Left lobe of liver (tissue), 2 donors: ENCODE data around the gene SGCD. TPM values are rescaled to one million over a fixed set of nuclear protein-coding genes. Genes with fewer than 3 reads are reported as not detected.

Source experiments
- ATAC-seq: fragments of 200-7000 bp; cut with Tn5 transposase; one replicate; pipeline ENCODE4 v1.9.1; 2020; ENCODE audit warnings: mild to moderate bottlenecking, moderate library complexity
- DNase-seq: peaks from one replicate; pipeline ENCODE4 v3.0.0-alpha.2; 2020; ENCODE audit warnings: low spot score
- total RNA-seq: library from RNA; stranded (reverse); gene quantifications from one replicate; pipeline ENCODE4 v1.2.1, GENCODE V29; 2021
- donor health status: DM: no; HTN: no; CAD: no; lungs with moderate emphysema.
- donor health status: DM: no; HTN: yes; CAD: no.

The SGCD gene
- total RNA-seq, 1 donor from 2014 or later: 0.28 TPM

DNA sequence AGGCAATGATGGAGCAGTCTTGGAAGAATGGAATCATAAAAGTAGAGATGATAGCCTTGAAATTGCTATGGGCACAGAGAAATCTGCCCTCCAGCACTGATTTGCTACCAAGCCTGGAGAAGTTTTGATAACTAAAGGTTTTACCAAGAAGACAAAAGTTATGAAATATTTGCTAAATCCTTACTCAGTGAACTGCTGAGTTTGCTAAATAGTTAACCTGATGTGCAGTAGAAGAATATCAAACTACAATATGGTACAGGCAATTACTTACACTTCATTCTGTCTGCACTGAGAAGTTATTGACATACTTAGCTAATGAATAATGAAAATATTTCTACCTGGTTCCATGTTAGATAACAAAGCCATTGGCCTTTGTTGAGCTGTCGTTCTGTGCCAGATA lies 124.5 kb downstream of the SGCD start:
- ATAC-seq: peak; percentile 62
- DNase-seq: no peak

DNA sequence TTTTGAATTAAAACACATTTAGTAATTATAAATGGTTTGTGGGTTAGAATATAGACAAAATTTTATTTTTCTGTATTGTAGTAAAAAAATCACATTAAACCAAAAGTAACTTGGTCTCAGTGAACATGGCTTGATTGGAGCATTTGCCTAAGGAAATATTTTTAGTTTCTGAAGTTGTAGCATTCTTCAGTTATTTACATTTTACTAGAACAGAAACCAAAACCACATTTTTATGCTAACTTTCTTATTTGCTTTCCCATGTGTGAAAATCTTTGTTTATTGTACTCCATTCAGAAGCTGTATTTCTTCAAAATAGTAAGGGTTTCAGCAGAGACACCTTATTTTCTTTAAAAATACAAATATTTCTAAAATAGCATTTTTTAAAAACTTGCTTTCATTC lies 129.9 kb downstream of the SGCD start:
- no peak for ATAC-seq
- DNase-seq: no peak

GRCh38 chr5:156459812-156460385 lies 132.9 kb downstream of the SGCD start:
- no peak for ATAC-seq
- DNase-seq: no peak

GRCh38 chr5:156460471-156460870 lies 133.5 kb downstream of the SGCD start:
- DNase-seq (no peak), ATAC-seq (no peak)

DNA sequence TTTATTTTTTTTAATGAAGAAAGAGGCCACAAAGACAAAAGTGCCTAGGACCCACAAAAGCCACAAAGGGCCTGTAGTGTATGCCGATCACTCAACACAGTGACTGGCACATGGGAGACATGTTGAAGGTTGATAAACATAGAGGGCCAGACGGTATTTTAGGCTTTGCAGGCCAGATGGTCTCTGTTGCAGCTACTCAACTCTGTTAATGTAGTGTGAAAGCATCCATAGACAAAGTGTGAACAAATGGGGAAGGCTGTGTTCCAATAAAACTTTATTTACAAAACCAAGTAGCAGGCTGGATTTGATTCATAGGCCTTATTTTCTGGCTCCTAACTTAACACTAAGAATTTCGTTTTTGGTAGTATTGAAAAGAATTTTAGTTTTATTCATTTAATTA lies 139.9 kb downstream of the SGCD start:
- ATAC-seq (no peak), DNase-seq (no peak)

DNA sequence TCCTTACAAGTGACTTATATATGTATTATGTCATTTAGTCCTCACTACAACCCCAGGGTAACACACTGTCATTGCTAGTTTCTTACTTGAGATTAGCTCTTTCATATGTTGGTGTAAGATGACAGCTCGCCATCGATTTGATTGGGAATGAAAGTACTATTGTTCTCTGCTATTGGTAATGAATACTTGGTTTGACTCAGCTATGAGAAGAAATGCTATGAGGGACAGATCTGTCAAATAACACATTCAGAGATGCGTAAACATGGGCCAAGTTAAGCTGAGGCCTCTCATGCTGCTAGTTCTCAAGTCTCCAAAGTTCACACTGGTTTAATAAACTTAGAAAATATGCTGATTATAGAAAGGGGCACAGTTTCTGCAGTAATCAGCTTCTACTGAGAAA lies 142.7 kb downstream of the SGCD start:
- DNase-seq: no peak
- no peak for ATAC-seq

DNA sequence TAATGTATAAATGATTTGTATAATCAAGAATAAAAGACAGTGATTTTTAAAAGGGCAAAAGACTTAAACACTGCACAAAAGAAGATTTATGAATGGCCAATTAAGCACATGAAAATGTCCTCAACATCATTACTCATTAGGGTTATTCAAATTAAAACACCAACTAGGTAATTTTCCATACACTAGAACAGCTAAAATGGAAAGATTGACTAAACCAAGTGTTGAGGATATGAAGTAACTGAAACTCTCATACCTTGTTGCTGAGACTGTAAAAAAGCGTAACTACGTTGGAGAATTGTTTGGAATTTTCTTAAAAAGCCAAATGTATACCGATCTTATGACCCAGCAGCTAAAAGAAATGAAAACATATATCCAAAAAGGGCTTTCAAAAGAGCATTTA lies 144.9 kb downstream of the SGCD start:
- no peak for DNase-seq
- ATAC-seq: no peak

DNA sequence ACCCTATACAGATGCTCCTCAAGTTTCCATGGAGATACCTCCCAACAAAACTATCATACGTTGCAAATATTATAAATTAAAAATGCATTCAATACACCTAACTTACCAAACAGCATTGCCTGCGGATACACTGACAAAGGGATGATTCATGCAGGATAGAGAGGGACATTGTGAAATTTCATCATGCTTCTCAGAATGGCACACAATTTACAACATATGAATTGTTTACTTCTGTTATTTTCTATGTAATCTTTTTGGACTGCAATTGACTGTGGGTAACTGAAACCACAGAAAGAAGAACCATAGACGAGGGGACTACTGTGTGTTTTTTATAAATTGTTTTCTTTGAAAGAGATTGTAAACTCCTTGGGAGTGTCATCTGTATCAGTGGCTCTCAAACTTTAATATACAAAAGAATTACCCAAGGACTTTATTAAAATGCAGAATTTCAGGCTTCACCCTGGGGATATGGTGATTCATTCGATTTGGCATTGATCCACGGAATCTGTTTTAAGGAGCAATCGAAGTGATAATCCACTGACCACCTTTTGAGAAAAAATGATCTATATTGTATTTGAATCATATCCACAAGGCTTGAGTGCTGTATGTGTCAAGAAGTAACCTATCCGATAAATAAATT lies 146.4 kb downstream of the SGCD start:
- no peak for DNase-seq
- no peak for ATAC-seq

DNA sequence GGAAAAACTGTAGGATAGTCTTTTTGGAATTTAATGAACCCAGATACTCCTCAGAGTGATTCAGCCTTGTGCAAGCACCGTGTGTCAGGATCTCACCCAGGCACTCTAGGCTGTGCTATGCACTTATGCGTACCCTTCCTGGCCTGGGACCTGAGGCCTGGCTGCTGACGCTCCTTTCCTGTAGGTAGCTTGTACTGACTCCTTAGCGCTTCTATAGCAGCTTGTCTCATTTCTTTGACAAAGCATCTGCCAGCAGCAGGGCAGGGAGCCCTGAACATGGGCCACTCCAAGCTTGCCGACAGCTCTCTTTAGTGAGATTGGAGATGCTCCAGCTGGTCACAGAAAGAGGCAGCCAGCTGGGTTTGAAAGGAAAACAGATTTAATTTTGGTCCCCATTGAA lies 147.3 kb downstream of the SGCD start:
- ATAC-seq (no peak), DNase-seq (no peak)

- ATAC-seq (peak; percentile 94), DNase-seq (peak; percentile 55)
Observed at GRCh38 chr5:156475182-156476157, 148.5 kb downstream of the SGCD start.

GRCh38 chr5:156476158-156476551 lies 149.2 kb downstream of the SGCD start:
- ATAC-seq: no peak
- no peak for DNase-seq

DNA sequence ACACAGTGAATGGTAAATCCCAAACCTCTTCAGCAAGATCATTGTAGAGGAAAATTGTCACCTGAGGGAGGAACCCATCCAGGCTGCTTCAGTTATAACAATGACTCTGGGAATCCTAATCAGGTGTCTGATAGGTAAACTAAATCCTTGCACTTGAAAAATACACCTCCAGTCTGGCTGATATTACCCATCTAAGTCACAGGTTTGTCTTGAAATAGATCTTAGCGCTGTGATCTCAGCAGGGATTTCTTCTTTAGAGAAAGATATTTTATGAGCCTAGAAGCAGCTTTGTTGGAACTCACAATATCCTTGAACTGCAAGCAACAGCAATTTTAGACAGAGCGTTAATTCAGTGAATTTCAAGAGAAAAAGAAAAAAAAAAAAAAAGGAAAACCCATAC lies 149.7 kb downstream of the SGCD start:
- ATAC-seq (no peak), DNase-seq (no peak)

- ATAC-seq (no peak), DNase-seq (no peak)
Observed at GRCh38 chr5:156477196-156477595, 150.2 kb downstream of the SGCD start.

- ATAC-seq (no peak), DNase-seq (no peak)
Observed at GRCh38 chr5:156479849-156480248, 152.9 kb downstream of the SGCD start.

GRCh38 chr5:156481741-156482140 lies 154.8 kb downstream of the SGCD start:
- ATAC-seq (no peak), DNase-seq (no peak)

DNA sequence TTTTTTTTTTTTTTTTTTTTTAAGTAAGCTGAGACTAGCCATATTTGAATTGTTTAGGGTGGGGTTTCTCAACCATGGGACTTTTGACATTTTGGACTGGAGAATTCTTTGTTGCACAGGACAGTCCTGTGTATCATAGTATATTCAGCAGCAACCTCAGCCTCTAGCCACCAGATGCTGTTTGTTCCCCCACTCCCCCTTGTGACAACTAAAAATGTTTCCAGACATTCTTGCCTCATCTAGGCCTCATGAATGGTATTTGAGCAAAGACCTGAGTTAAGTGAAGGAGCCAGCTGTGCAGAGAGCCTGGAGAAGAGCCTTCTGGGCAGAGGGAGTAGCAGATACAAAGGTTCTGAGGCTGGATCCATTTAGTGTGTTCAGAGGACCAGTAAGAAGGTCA lies 155.9 kb downstream of the SGCD start:
- DNase-seq (no peak), ATAC-seq (no peak)

GRCh38 chr5:156486394-156487238 lies 159.7 kb downstream of the SGCD start:
- DNase-seq (no peak), ATAC-seq (no peak)

DNA sequence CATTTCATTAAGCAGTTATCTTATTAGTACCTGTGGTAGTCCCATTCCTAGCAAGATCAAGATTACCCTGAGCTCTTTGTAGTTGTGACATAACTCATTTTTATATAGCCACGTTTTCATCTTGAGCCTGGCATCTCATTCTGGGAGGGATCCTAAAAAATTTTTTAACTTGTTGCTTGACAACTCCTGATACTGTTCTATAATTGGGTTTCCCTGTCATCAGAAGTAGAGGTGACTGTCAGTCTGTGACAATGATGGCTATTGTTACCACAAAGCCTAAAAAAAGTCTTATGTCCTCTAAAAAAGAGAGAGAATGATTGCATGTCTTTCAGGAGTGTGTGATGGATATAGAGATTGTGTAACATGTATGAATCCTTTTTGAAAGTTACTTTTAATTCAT lies 164.8 kb downstream of the SGCD start:
- ATAC-seq (no peak), DNase-seq (no peak)

DNA sequence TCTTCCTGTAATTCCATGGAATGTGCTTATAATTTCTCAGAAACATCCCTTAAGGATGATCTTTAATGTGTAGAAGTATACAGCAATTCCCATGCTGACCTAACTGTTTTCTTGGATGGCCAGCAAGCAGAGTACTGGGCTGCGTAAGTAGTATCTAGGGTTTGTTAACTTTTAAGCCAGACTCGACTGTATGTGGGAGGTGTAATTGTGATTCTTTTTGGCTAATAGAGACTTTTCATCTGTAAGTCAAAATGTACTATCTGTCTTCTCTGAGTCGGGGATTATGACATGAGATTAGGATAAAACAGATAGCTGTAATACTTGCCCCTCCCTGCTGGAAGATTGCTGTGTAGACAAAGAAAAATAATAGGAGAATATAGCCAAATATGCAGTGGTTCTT lies 169.3 kb downstream of the SGCD start:
- no peak for ATAC-seq
- no peak for DNase-seq

- no peak for DNase-seq
Observed at GRCh38 chr5:156497804-156498208, 170.8 kb downstream of the SGCD start.

More at GRCh38 chr5:156497804-156498208, 170.8 kb downstream of the SGCD start:
- no peak for ATAC-seq
